H1 (cell line): ENCODE data around the gene PROSER2. TPM values are rescaled to one million over a fixed set of nuclear protein-coding genes. Genes with fewer than 3 reads are reported as not detected.
A peak's percentile ranks its signal among the peaks of the same experiment; 100 is the strongest.

Experiments
- CTCF ChIA-PET: fragments of 300-600 bp; sonication (Branson Sonifier 250); formaldehyde crosslinking; loops from one replicate; lab custom pipeline; 2021; ENCODE audit not compliant: partially characterized antibody; lab: Charles Lee
- POLR2A ChIA-PET: fragments of 300-600 bp; sonication (Branson Sonifier 250); formaldehyde crosslinking; loops from one replicate; lab custom pipeline; 2021; ENCODE audit warnings: inconsistent platforms; ENCODE audit not compliant: partially characterized antibody; lab: Charles Lee
- DNase-seq, 2 experiments: peaks; one replicate each; pipeline versions ENCODE4 v3.0.0 to v3.0.0-alpha.2; 2010 to 2022; ENCODE audit warnings: low spot score in 2 of 2, low read depth in 1 of 2, mixed read lengths in 1 of 2
- FAIRE-seq: peaks from 2 replicates; lab custom pipeline; 2011; peaks lifted over from hg19 to GRCh38; lab: Jason Lieb, UNC
- H2AFZ ChIP-seq: 2 replicates; pipeline ENCODE4 v1.8.1; 2012; ENCODE audit warnings: low read length, inconsistent platforms
- H2AK5ac ChIP-seq: 2 replicates; pipeline ENCODE4 v1.6.1; 2013; ENCODE audit warnings: low read depth, low read length
- H2BK120ac ChIP-seq: replicated peaks from 2 replicates; pipeline ENCODE3; 2013; ENCODE audit warnings: low read depth, low read length, inconsistent platforms
- H2BK12ac ChIP-seq: 2 replicates; pipeline ENCODE4 v1.6.1; 2013; ENCODE audit warnings: low read depth, low read length
- H2BK15ac ChIP-seq: 2 replicates; pipeline ENCODE4 v1.6.1; 2013; ENCODE audit warnings: low read length
- H2BK20ac ChIP-seq: 2 replicates; pipeline ENCODE4 v1.6.1; 2013; ENCODE audit warnings: low read length
- H2BK5ac ChIP-seq: 2 replicates; pipeline ENCODE4 v1.6.1; 2013; ENCODE audit warnings: low read depth, low read length
- H3K14ac ChIP-seq: 2 replicates; pipeline ENCODE4 v1.6.1; 2013; ENCODE audit warnings: inconsistent platforms; ENCODE audit not compliant: insufficient read length
- H3K18ac ChIP-seq: 2 replicates; pipeline ENCODE4 v1.6.1; 2013; ENCODE audit warnings: low read length; ENCODE audit errors: extremely low read depth
- H3K23ac ChIP-seq: 2 replicates; pipeline ENCODE4 v1.6.1; 2013; ENCODE audit warnings: inconsistent platforms; ENCODE audit not compliant: insufficient read length
- H3K23me2 ChIP-seq: 2 replicates; pipeline ENCODE4 v1.6.1; 2013; ENCODE audit warnings: low read depth, low read length
- H3K27ac ChIP-seq: 2 replicates; pipeline ENCODE4 v1.6.1; 2011; ENCODE audit warnings: low read depth, low read length, inconsistent platforms
- H3K27me3 ChIP-seq, 4 experiments: replicated peaks in 1 of 4; 1 replicate in 1 of 4; 2 replicates in 3 of 4; pipeline versions ENCODE4 v1.6.1 to v1.8.1; 2011 to 2013; ENCODE audit warnings: low read length in 3 of 4, mild to moderate bottlenecking in 3 of 4, inconsistent platforms in 2 of 4, mixed read lengths in 2 of 4, moderate library complexity in 1 of 4; ENCODE audit not compliant: control insufficient read depth in 3 of 4, insufficient read depth in 3 of 4; ENCODE audit errors: extremely low read depth in 1 of 4
- H3K36me3 ChIP-seq, 4 experiments: 2 replicates each; pipeline versions ENCODE4 v1.6.1 to v1.8.1; 2011 to 2013; ENCODE audit warnings: mild to moderate bottlenecking in 4 of 4, low read length in 3 of 4, moderate library complexity in 2 of 4, control low read depth in 1 of 4, inconsistent platforms in 1 of 4; ENCODE audit not compliant: insufficient read depth in 4 of 4, control insufficient read depth in 2 of 4
- H3K4ac ChIP-seq: replicated peaks from 2 replicates; pipeline ENCODE3; 2013; ENCODE audit warnings: low read length, low read depth, mixed read lengths, inconsistent platforms; ENCODE audit not compliant: insufficient read length
- H3K4me1 ChIP-seq, 4 experiments: replicated peaks in 1 of 4; 1 replicate in 1 of 4; 2 replicates in 3 of 4; pipeline versions ENCODE4 v1.6.1 to v1.8.1; 2011 to 2013; ENCODE audit warnings: low read length in 3 of 4, inconsistent platforms in 2 of 4, mixed read lengths in 1 of 4; ENCODE audit not compliant: insufficient read depth in 4 of 4, control insufficient read depth in 3 of 4
- H3K4me2 ChIP-seq, 2 experiments: 2 replicates each; pipeline versions ENCODE4 v1.6.1 to v1.8.1; 2011 to 2013; ENCODE audit warnings: low read depth in 2 of 2, low read length in 2 of 2, control low read depth in 1 of 2, inconsistent platforms in 1 of 2, mild to moderate bottlenecking in 1 of 2; ENCODE audit not compliant: insufficient read depth in 1 of 2
- H3K4me3 ChIP-seq, 4 experiments: fragments of 200-600, 300-600 bp in 1 of 4; sonication (generic), shearing (Covaris generic), sonication (Bioruptor Twin) in 1 of 4; 2 replicates each; pipeline versions ENCODE4 v1.5.1 to v1.8.1; 2011 to 2016; ENCODE audit warnings: low read length in 4 of 4, low read depth in 3 of 4, control low read depth in 2 of 4, inconsistent platforms in 2 of 4, mild to moderate bottlenecking in 2 of 4, mixed read lengths in 1 of 4, moderate library complexity in 1 of 4; ENCODE audit not compliant: insufficient read depth in 2 of 4; ENCODE audit errors: extremely low read depth in 1 of 4
- H3K56ac ChIP-seq: replicated peaks from 2 replicates; pipeline ENCODE3; 2013; ENCODE audit warnings: low read depth, mild to moderate bottlenecking, mixed read lengths, low read length, inconsistent platforms; ENCODE audit not compliant: insufficient read length
- H3K79me1 ChIP-seq: 2 replicates; pipeline ENCODE4 v1.6.1; 2013; ENCODE audit warnings: low read depth, low read length, control low read depth
- H3K79me2 ChIP-seq, 2 experiments: 2 replicates each; pipeline versions ENCODE4 v1.6.1 to v1.8.1; 2012 to 2013; ENCODE audit warnings: low read length in 2 of 2, mild to moderate bottlenecking in 2 of 2, inconsistent platforms in 1 of 2; ENCODE audit not compliant: insufficient read depth in 2 of 2, control insufficient read depth in 1 of 2
- H3K9ac ChIP-seq, 4 experiments: replicated peaks in 1 of 4; 1 replicate in 1 of 4; 2 replicates in 3 of 4; pipeline versions ENCODE4 v1.6.1 to v1.8.1; 2011 to 2013; ENCODE audit warnings: low read depth in 3 of 4, low read length in 3 of 4, control low read depth in 2 of 4, mild to moderate bottlenecking in 2 of 4, moderate library complexity in 2 of 4, inconsistent platforms in 1 of 4; ENCODE audit errors: extremely low read depth in 1 of 4
- H3K9me3 ChIP-seq, 2 experiments: 2 replicates each; pipeline versions ENCODE4 v1.6.1 to v1.8.1; 2012 to 2013; ENCODE audit warnings: mild to moderate bottlenecking in 2 of 2, moderate library complexity in 2 of 2, control low read depth in 1 of 2, inconsistent platforms in 1 of 2, low read depth in 1 of 2, low read length in 1 of 2, mixed read lengths in 1 of 2; ENCODE audit not compliant: insufficient read depth in 2 of 2
- H4K20me1 ChIP-seq, 2 experiments: replicated peaks in 1 of 2; 2 replicates each; pipeline versions ENCODE3 to v1.8.1; 2011 to 2013; ENCODE audit warnings: inconsistent platforms in 2 of 2, low read length in 2 of 2, mild to moderate bottlenecking in 1 of 2; ENCODE audit not compliant: insufficient read depth in 2 of 2, control insufficient read depth in 1 of 2
- H4K5ac ChIP-seq: 2 replicates; pipeline ENCODE4 v1.6.1; 2013; ENCODE audit warnings: low read length, low read depth, mixed read lengths, inconsistent platforms; ENCODE audit not compliant: insufficient read length
- H4K8ac ChIP-seq: 2 replicates; pipeline ENCODE4 v1.8.0; 2013; ENCODE audit warnings: mild to moderate bottlenecking, moderate library complexity, low read length, inconsistent platforms; ENCODE audit not compliant: insufficient read depth; ENCODE audit errors: extremely low read depth
- H4K91ac ChIP-seq: replicated peaks from 2 replicates; pipeline ENCODE3; 2013; ENCODE audit warnings: low read length, mixed read lengths, inconsistent platforms; ENCODE audit not compliant: insufficient read length
- WGBS, 2 experiments: shearing (Covaris generic) in 1 of 2; methylation state at CpG; one replicate each; pipeline versions ENCODE4 v1.1.6 to v1.1.7; 2013 to 2015; ENCODE audit warnings: low lambda C conversion rate in 2 of 2, mixed read lengths in 2 of 2, inconsistent platforms in 1 of 2, low coverage in 1 of 2, missing lambda C conversion rate in 1 of 2; ENCODE audit not compliant: insufficient replicate concordance in 2 of 2, insufficient coverage in 1 of 2, insufficient read length in 1 of 2; ENCODE audit errors: extremely low coverage in 1 of 2, missing lambda C conversion rate in 1 of 2; 5-methylcytosine and 5-hydroxymethylcytosine counted together
- polyA plus RNA-seq, 7 experiments: library from polyadenylated mRNA; depleted of rRNA in 3 of 7; stranded (reverse) in 5 of 7; unstranded in 2 of 7; fragments of >200 nt in 5 of 7; fragments of 200-250 nt in 2 of 7; gene quantifications; 1 replicate in 5 of 7; 2 replicates in 1 of 7; 4 replicates in 1 of 7; pipeline versions ENCODE4 v1.2.1 to v1.2.3, GENCODE V29; 2011 to 2013; ENCODE audit warnings: missing spikeins in 2 of 7, mixed read lengths in 2 of 7
- total RNA-seq: library from RNA; stranded (reverse); fragmentation: NEBNext Ultra II Directional; extraction: Animal tissue kit (Norgen Biotek cat#: 25700); gene quantifications from 2 replicates; pipeline ENCODE4 v1.2.1, GENCODE V29; 2021

Gene PROSER2
- total and polyA plus RNA-seq, 2 of the 8 experiments (the other 6 are each of a cell fraction or from before 2014, with no cell fraction given) = 3.9 to 13.7 TPM

DNA sequence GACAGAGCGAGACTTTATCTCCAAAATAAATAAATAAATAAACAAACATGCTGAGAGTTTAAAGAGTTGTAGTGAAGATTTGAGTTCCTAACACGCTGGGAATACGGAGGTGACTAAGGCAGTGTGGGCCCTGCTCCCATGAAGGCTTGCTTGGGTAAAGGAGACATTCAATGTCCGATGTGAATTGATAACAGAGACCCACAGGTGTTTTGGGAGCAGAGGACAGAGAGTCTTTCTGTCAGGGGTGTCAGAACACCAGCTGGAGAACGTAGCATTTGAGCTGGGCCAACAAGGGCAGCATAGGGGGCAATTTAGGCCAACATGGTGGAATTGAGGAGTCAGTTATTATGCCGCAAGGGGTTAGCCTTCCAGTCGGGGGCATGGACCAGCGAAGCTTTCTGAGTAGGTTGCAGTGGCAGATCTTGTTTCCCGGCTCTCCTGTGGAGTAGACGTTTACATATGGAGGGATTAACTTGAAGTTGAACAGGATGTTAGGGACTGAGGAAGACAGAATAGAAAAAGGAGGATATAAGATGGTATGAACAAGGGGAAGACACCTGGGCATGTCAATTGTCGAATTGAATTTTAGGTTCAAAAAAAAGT, 5.6 kb downstream of the PROSER2 start:
- no peak overlapping the region for H3K18ac ChIP-seq
- H3K23ac ChIP-seq = no peak overlapping the region
- H2BK15ac ChIP-seq = peak overlapping the region; percentile 90
- H4K8ac ChIP-seq = no peak overlapping the region
- peak overlapping the region in 1 of 2 experiments; percentile 29; a peak in 2 of 4 replicates for H3K4me2 ChIP-seq
- ChIA-PET POLR2A (no interaction called here), CTCF (interaction anchor here (0.5 to 5.4 kb wide), 7 partner anchors 9 to 202 kb away, joined by 3 to 40 read pairs (median 6); no protein-coding TSS in a partner anchor)
- no peak overlapping the region; the same call in 1 of the 2 replicates for H2BK5ac ChIP-seq
- H2BK120ac ChIP-seq = no peak overlapping the region
- peaks cover 0 to 29% of the 10 kb centered on the region in 2 experiments; a peak in 3 of 4 replicates for H3K79me2 ChIP-seq
- no peak for DNase-seq
- peaks cover 0 to 2% of the 10 kb centered on the region in 2 experiments for H4K20me1 ChIP-seq
- no peak overlapping the region for H3K56ac ChIP-seq
- no peaks in the 10 kb centered on the region for H3K23me2 ChIP-seq
- peaks cover 0 to 3% (median 0%) of the 10 kb centered on the region in 4 experiments; a peak in 2 of 7 replicates for H3K27me3 ChIP-seq
- WGBS, 2 experiments = 78% methylated on average over 11 of the region's 11 CpGs; no CpG with 5 or more reads in 1 of the 2 experiments
- no peaks in the 10 kb centered on the region for H3K9me3 ChIP-seq
- peaks cover 2 to 9% (median 5%) of the 10 kb centered on the region in 4 experiments; a peak in 4 of 7 replicates for H3K4me1 ChIP-seq
- no peak overlapping the region for H4K5ac ChIP-seq
- H2BK12ac ChIP-seq = peak overlapping the region; percentile 61; the same call in 1 of the 2 replicates
- no peaks in the 10 kb centered on the region for H3K36me3 ChIP-seq
- H4K91ac ChIP-seq = no peak overlapping the region
- no peak overlapping the region for H3K9ac ChIP-seq
- H2AK5ac ChIP-seq = 0 out of 2 replicates have a peak overlapping the region, but pooled peaks have one; percentile 91
- no peak overlapping the region for H2AFZ ChIP-seq
- no peak overlapping the region for H3K14ac ChIP-seq
- H3K4ac ChIP-seq = no peak overlapping the region
- H3K79me1 ChIP-seq = peaks cover 2% of the 10 kb centered on the region; the same call in 1 of the 2 replicates
- no peak for FAIRE-seq
- H3K4me3 ChIP-seq = no peak overlapping the region
- no peak overlapping the region for H2BK20ac ChIP-seq
- H3K27ac ChIP-seq = no peak overlapping the region
